22Rv1 (cell line): ENCODE results near the gene ASF1B.

Source experiments
- H3K27ac ChIP-seq: fragments of 450-650 bp; 2 replicates; pipeline ENCODE4 v1.5.1; 2017
- CTCF ChIP-seq: fragments of 450-650 bp; IDR thresholded peaks from 2 replicates; pipeline ENCODE4 v1.5.1; 2017; ENCODE audit warnings: mild to moderate bottlenecking
- ZFX ChIP-seq: fragments of 450-650 bp; IDR thresholded peaks from 2 replicates; pipeline ENCODE4 v1.6.1; 2017; ENCODE audit warnings: antibody characterized with exemption, borderline replicate concordance

Gene ASF1B

GRCh38 chr19:14135355-14135754 is 1.0 kb downstream of the ASF1B start:
- TF ChIP-seq ZFX (no peak), CTCF (no peak)
- H3K27ac ChIP-seq: peak overlapping the region; percentile 91

- H3K27ac ChIP-seq: no peak overlapping the region
- TF ChIP-seq ZFX (no peak), CTCF (no peak)
Observed at GRCh38 chr19:14127929-14128509, 8.4 kb downstream of the ASF1B start.

GRCh38 chr19:14127176-14127575 is 9.2 kb downstream of the ASF1B start:
- TF ChIP-seq ZFX (no peak), CTCF (no peak)

GRCh38 chr19:14122924-14123323 is 13.5 kb downstream of the ASF1B start:
- TF ChIP-seq ZFX: no peak
- no peak for TF ChIP-seq CTCF
- peak overlapping the region; percentile 13; the same call in 1 of the 2 replicates for H3K27ac ChIP-seq

More at GRCh38 chr19:14127176-14127575, 9.2 kb downstream of the ASF1B start:
- no peak overlapping the region for H3K27ac ChIP-seq

- TF ChIP-seq CTCF (no peak), ZFX (no peak)
- H3K27ac ChIP-seq: peak overlapping the region; percentile 92
Observed at GRCh38 chr19:14120497-14120780, 15.9 kb downstream of the ASF1B start.

GRCh38 chr19:14119644-14120496 is 16.5 kb downstream of the ASF1B start:
- no peak for TF ChIP-seq CTCF
- H3K27ac ChIP-seq: peak overlapping the region; percentile 92

GRCh38 chr19:14119146-14119545 is 17.2 kb downstream of the ASF1B start:
- no peak for TF ChIP-seq ZFX
- no peak for TF ChIP-seq CTCF
- peak overlapping the region; percentile 92 for H3K27ac ChIP-seq
